Measurements from ENCODE around the gene LENG9.

Gene LENG9

DNA sequence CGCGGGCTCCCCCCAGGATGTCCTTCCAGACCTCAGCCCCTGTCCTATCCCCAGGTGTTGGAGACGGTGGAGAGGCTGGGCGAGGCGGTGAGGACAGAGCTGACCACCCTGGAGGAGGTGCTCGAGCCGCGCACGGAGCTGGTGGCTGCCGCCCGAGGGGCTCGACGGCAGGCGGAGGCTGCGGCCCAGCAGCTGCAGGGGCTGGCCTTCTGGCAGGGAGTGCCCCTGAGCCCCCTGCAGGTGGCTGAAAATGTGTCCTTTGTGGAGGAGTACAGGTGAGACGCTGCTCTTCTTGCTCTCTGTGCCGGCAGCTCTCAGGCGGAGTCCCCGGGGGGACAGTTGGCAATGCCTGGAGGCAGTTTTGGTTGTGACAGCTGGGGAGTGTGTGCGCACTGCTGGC is 41.4 kb downstream of the LENG9 start:
- DNase-seq = no peak

GRCh38 chr19:54421521-54421920 is 42.1 kb downstream of the LENG9 start:
- no peak for DNase-seq

DNA sequence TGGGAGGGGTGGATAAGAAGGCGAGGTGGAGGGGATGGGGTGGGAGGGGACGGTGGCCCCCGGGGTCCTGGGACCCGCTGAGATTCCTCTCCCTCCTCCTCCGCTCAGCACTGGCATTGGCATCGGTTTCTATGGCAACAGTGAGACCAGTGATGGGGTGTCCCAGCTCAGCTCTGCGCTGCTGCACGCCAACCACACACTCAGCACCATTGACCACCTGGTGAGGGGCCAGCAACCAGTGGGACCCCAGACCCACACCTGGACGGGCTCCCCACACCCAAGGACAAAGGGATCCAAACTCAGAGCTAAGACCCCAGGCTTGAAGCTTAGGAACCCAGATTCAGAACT is 42.4 kb downstream of the LENG9 start:
- DNase-seq = no peak

DNA sequence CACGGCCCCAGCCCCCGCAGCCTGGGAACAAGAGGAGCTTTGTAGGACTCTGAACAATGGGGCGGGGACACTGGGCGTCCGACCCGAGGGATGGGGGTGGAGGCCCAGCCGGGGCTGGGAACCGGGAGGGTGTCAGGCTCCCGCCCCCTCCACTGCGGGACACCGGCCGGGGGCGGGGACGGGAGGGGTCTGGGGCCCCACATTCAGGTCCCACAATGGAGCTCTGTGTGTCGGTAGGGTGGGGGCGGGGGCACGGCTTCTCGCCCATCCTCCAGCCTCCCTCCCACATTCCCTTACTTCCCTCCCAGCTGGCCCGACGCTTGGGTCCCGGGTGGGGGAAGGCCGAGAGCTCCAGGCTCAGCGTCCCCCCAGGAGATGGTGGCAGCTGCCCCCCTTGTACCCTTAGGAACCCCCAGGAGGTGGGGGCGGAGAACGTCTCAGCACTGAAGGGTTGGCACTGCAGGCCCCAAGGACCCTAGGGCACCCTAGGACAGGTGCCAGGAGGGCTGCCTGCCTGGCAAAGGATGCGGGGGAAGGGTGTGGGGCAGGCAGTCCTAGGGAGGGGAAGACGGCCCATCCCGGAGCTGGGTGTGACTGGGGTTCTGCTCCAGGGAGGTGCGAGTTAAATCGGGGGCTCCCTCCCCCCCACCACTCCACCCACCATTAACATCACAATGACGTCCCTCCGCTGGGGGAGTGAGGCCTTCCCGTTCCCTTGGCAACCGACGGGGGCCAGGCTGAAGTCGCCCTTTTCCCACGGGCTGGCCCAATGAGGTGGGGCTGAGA is 43.0 kb downstream of the LENG9 start:
- peak; percentile 56 for DNase-seq

DNA sequence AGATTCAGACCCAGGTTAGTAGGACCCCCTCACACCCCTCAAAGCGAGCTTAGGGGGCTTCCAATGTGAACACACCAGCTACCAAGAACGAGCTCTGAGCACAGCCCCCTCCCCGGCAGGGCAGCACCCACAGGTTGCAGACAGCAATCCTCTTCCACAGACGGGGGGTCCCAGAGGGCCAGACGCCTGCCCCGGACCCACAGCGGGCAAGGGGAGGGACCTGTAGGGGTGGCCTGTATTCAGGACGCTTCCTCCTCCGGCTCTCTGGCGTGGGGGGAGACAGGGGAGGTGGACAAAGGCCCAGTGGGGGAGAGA is 43.6 kb downstream of the LENG9 start:
- DNase-seq = no peak

DNA sequence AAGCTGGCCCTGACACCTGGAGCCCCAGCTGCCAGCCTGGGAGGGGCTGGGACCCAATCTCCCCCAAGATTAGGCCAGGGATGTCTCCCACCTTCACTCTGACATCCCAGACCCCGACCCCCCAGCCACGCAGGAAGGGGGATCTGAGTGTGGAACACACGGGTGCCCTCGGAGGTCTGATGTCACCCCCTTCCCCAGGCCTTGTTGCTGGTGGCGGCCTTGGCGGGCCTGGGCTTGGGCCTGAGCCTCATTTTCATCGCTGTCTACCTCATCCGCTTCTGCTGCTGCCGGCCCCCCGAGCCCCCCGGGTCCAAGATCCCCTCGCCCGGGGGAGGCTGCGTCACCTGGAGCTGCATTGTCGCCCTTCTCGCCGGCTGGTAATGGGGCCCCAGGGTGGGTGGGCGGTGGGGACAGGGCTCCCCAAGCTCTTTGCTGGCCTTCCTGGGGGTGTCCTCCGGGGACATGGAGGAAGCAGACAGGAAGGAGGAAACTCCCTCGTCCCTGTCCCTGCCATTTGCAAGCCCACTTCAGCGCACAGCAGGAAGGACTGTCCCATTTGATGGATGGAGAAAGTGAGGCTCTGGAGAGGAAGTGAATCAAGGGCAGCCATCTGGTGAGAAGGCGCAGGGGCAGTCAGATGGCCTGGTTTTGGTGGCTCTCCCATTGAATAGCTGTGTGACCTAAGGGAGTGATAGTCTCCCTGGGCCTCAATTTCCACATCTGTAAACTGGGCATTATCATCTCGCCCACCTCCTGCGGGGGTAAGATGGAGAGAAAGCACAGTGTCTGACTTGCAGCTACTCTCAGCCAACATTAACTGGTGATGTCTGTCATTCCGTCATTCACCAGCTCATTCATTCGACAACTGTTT is 44.4 kb downstream of the LENG9 start:
- no peak for DNase-seq

DNA sequence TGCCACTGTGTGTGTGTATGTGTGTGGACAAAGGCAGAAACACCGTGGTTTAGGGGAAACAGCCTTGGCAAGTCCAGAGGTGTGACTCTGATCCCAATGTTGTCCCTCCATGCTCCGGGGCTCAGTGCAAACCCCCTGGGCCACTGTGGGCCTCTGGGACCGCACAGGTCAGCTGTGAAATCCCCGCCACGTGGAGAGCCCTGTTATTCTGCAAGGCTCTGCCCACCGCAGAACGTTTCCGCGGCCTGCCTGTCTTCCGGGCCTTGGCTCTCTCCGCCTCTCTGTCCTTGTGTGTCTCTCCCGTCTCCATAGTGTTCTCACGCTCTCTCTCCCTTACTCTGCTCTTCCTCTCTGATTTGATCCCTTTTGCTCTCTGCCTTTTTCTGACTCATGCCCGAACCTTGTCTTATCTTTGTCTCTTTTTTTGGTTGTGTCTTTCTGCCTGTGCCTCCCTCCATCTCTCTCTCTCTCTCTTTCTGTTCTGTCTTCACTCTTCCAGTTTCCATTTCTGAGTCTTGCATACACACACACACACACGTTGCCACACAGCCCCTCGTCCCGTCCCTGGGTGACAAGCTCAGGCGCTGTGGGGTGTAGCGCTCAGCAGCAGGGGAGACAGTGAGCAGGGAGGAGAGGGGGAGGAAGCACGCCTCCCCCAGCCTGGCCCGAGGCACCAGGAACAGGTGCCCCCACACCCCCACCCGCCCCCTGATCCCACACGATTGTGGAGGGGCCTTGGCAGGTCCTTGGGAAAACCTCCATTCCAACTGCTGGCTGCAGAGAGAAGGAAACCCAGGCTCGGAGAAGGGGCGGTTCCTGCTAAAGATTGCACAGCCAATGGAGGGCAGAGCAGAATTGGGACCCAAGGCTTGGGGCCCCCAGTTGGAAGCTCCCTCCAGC is 45.3 kb downstream of the LENG9 start:
- DNase-seq = no peak

DNA sequence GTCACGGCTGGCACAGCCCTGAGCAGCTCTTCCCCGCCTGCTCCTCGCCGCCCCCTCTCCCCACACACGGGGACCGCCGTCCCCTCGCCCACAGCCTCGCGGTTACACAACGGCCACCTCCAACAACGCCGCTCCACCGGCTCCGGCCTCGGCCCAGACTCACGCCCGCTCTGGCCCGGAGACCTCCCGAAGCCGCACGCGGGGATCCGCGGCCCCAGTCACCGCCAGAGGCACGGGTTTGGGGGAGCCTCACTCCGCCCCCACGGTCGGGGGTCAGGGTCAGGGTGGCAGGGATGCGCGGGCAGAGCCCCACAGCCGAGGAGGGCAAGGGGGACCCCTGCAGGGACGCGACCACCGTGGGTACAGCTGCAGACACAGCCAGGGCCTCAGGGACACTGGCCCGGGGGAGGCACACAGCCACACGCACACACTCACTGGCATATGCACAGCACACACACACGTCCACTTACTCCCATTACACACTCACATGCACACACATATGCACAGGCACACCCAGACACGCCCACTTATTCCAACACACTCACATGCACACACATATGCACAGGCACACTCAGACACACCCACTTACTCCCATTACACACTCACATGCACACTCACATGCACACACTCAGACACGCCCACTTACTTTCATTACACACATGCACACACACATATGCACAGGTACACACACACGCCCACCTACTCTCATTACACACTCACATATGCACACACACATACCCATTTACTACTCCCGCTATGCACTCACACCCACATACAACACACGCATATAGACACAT is 46.7 kb downstream of the LENG9 start:
- no peak for DNase-seq

- DNase-seq = no peak
Observed at GRCh38 chr19:54415901-54416673, 47.5 kb downstream of the LENG9 start.

DNA sequence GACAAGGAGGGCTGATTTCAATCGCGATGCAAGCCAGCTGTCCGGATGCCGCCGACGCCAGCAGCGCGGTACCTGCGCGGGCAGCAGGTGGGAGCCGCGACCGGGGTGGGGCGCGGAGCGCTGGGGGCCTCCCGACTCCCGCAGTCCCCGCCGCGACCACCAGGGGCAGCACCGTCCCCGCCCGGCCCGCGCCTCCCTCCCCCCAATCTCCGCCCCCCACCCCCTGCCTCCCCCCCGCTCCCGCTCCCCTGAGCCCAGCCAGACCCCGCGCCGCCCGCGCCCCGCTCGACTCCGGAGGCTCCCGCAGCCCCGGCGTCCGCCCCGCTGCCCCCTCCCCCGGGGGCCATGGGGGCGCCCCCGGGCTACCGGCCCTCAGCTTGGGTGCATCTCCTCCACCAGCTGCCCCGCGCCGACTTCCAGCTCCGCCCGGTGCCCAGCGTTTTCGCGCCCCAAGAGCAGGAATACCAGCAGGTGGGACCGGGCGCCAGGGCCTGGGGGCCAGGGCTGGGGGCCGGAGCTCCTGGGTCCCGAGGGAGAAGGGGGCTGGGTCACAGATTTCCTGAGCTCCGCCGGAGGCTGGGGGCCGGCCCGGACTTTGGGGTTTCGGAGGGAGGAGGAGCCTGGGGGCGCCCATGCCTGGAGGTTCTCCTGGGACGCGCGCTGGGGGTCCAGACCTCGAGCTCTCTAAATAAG is 48.2 kb downstream of the LENG9 start, which contains the start of gene TTYH1:
Gene TTYH1 (plus strand): TSS at position 257 of the 693 bp plus-strand sequence. CDS start 89 bp downstream, at position 346.
- no peak for DNase-seq

GRCh38 chr19:54414156-54414555 is 49.4 kb downstream of the LENG9 start:
- no peak for DNase-seq

DNA sequence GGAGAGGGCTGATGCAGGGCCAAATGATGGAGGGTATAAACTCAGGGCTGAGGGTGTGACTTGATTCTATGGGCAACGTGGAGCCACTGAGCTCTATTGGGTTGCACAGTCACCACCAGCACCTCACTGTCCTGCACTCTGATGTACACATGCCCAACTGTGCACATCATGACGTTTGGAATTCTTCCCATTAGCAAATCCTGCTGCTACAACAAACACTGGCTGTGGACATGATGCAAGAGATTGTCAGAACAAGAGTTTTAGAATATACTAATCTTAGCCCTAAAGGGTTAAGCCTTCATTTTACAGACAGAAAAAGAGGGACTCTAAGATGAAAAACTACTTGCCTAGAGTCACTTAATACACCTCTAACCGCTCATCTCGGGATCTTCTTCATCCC is 50.7 kb downstream of the LENG9 start:
- no peak for DNase-seq

All from right kidney (tissue), 1 donor.